ENCODE data around the gene HK2.

DNA sequence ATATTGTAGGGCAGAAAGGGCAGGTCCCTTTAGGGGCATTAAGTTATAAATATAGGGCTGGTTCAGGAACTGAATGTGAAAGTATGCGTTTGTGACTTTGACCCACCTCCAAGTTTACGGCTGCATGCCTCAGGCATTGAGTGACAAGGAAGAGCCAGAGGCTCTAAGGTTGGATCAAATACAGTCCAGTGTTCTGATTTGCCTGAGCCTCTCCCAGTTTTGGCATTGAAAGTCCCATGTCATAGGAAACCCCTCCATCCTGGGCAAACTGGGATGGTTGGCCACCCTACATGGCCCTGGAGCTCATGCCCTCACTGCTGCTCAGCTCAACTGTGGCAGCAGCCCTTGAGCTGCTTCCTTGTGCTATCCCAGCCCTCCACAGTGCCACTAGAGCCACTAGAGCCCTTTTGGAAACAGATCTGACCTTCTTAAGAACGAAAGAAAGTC is 29.9 kb downstream of the HK2 start:
- TF ChIP-seq POLR2A (IDR thresholded peaks at IDR 0.05; ENCODE audit: low read depth, low read length): no peak
- no peak for TF ChIP-seq POLR2AphosphoS5 (IDR thresholded peaks at IDR 0.05; ENCODE audit: low read depth, low read length)
- TF ChIP-seq TAF1 (IDR thresholded peaks at IDR 0.05; ENCODE audit: low read depth, low read length): no peak

Data from GM12891 (cell line).